Measurements from ENCODE around the gene ZNF285. TPM values are rescaled to one million over a fixed set of nuclear protein-coding genes. Genes with fewer than 3 reads are reported as not detected.
"Not testable (repeated sequence)": the region's sequence is repeated elsewhere in the genome, so short reads cannot be mapped to it uniquely, and the experiment has no call there.

The ZNF285 gene
- total RNA-seq, 2 donors from 2014 or later = 0.27 to 0.28 TPM

- Histone ChIP-seq H3K27ac (no peak overlapping the region), H3K27me3 (replicated peaks; ENCODE audit: insufficient read depth) (no peaks in the 10 kb centered on the region), H3K4me3 (no peak overlapping the region), H3K9me3 (peaks cover 84% of the 10 kb centered on the region), H3K4me1 (ENCODE audit: control insufficient read depth in 1 of 2, low read depth in 2 of 2) (no peaks in the 10 kb centered on the region), H3K36me3 (peaks cover 25% of the 10 kb centered on the region)
- no peak for DNase-seq (ENCODE audit: low spot score)
- no peak for TF ChIP-seq CTCF (IDR thresholded peaks at IDR 0.05)
- ATAC-seq (ENCODE audit: insufficient number of reproducible peaks, low FRiP score, low read depth) = no peak
Measured at GRCh38 chr19:44345959-44346358, 55.4 kb downstream of the ZNF285 start.

GRCh38 chr19:44344255-44344654 is 57.2 kb downstream of the ZNF285 start:
- H3K27me3 ChIP-seq (replicated peaks; ENCODE audit: insufficient read depth) = no peaks in the 10 kb centered on the region
- no peak for DNase-seq (ENCODE audit: low spot score)
- peaks cover 70% of the 10 kb centered on the region for H3K9me3 ChIP-seq
- peaks cover 38% of the 10 kb centered on the region for H3K36me3 ChIP-seq
- no peak for TF ChIP-seq CTCF (IDR thresholded peaks at IDR 0.05)
- no peak overlapping the region for H3K27ac ChIP-seq
- no peaks in the 10 kb centered on the region for H3K4me1 ChIP-seq (ENCODE audit: control insufficient read depth in 1 of 2, low read depth in 2 of 2)
- ATAC-seq (ENCODE audit: insufficient number of reproducible peaks, low FRiP score, low read depth) = no peak
- H3K4me3 ChIP-seq = no peak overlapping the region

- DNase-seq (ENCODE audit: low spot score) = no peak
- H3K9me3 ChIP-seq = peaks cover 58% of the 10 kb centered on the region
- no peak for TF ChIP-seq CTCF (IDR thresholded peaks at IDR 0.05)
- H3K27ac ChIP-seq = no peak overlapping the region
- no peak overlapping the region for H3K4me3 ChIP-seq
- H3K27me3 ChIP-seq (replicated peaks; ENCODE audit: insufficient read depth) = no peaks in the 10 kb centered on the region
- no peak for ATAC-seq (ENCODE audit: insufficient number of reproducible peaks, low FRiP score, low read depth)
- H3K4me1 ChIP-seq (ENCODE audit: control insufficient read depth in 1 of 2, low read depth in 2 of 2) = no peaks in the 10 kb centered on the region
- H3K36me3 ChIP-seq = peaks cover 57% of the 10 kb centered on the region
Measured at GRCh38 chr19:44341794-44342193, 59.6 kb downstream of the ZNF285 start.

GRCh38 chr19:44334639-44335038 is 66.8 kb downstream of the ZNF285 start:
- Histone ChIP-seq H3K36me3 (peaks cover 87% of the 10 kb centered on the region), H3K9me3 (peaks cover 71% of the 10 kb centered on the region)
- not testable (repeated sequence) for DNase-seq (ENCODE audit: low spot score); H3K27ac ChIP-seq; H3K4me3 ChIP-seq; ATAC-seq (ENCODE audit: insufficient number of reproducible peaks, low FRiP score, low read depth); H3K27me3 ChIP-seq (replicated peaks; ENCODE audit: insufficient read depth); H3K4me1 ChIP-seq (ENCODE audit: control insufficient read depth in 1 of 2, low read depth in 2 of 2)

Other genes starting within 250 kb of the ZNF285 start
- 10 to 100 TPM in 1 of 2 donors, 1 to 10 TPM in 1; 9.7 to 14.6 TPM for gene ZNF226, start 236.5 kb downstream of the ZNF285 start, total RNA-seq
- gene ZNF227, start 189.1 kb downstream of the ZNF285 start, total RNA-seq = 10 to 100 TPM; 13.9 to 17.8 TPM
- under 1 TPM; 0.21 to 0.81 TPM for gene ZNF233, start 141.7 kb downstream of the ZNF285 start, total RNA-seq
- gene ZNF235, start 96.6 kb downstream of the ZNF285 start, total RNA-seq = 10 to 100 TPM in 1 of 2 donors, 1 to 10 TPM in 1; 6.9 to 12.6 TPM
- gene ZNF112, start 44.9 kb downstream of the ZNF285 start, total RNA-seq = 1 to 10 TPM; 4.7 to 5.0 TPM
- gene ZNF229, start 46.9 kb upstream of the ZNF285 start, total RNA-seq = 1 to 10 TPM; 2.3 to 4.1 TPM
- gene ZNF180, start 98.9 kb upstream of the ZNF285 start, total RNA-seq = 10 to 100 TPM in 1 of 2 donors, 1 to 10 TPM in 1; 9.6 to 16.1 TPM
- gene CEACAM20, start 128.1 kb upstream of the ZNF285 start, total RNA-seq = not detected
- not detected for gene IGSF23, start 212.0 kb upstream of the ZNF285 start, total RNA-seq
- gene PVR, start 242.3 kb upstream of the ZNF285 start, total RNA-seq = 100 to 1,000 TPM in 1 of 2 donors, 10 to 100 TPM in 1; 59.7 to 102 TPM